ENCODE data around the gene SEPTIN7.
"Not testable (repeated sequence)": the region's sequence is repeated elsewhere in the genome, so short reads cannot be mapped to it uniquely, and the experiment has no call there.

The SEPTIN7 gene

DNA sequence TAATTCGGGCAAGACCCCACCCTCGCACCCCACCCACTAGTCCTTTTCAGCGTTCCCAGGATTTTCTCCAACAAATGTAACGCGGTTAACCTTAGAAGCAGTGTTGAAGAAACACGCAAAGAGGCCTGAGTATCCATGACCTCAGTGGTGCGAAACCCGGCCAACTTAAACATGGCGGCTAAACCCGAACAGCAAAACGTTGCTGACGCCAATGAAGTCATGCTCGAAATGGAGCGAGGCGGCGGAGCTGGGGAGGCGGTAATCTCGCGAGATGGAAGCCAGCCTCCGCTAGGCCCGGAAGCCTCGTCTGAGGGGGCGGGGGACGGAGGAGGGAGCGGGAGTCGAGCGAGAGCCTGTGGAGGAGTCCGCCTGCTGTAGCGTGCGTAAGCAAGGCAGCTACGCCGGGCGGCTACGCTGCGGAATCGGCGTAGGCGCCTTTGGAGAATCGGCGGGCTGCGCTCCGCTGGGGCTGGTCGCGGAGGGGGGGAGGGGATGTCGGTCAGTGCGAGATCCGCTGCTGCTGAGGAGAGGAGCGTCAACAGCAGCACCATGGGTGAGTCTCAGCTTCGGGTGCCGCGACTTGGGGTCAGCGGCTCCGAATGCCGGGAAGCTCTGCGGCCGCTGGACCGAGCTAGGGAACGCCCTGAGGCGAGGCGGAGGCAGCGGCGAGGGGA is at the start of gene SEPTIN7:
Gene SEPTIN7 (plus strand): TSS at position 340 of the 674 bp plus-strand sequence. CDS start 153 bp downstream, at position 493.
- DNase-seq, result peak; percentile 99

DNA sequence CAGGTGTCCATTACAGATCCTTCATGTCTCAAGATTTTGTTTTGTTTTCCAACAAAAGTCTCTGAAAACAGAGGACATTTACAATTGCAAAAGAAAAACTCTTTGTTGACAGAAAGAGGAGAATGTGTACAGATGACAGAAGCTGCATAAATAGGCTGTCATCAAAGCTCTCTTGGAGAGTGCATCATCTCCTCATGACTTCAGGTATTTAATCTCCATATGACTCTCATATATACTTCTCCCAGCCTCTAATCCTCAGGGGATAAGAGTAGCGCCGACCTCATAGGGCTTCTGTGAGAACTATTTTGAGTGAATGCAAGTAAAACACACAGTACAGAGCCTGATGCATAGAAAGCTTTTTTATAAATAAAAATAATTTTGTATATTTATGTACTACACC is 48.1 kb upstream of the SEPTIN7 start:
- DNase-seq, result no peak

DNA sequence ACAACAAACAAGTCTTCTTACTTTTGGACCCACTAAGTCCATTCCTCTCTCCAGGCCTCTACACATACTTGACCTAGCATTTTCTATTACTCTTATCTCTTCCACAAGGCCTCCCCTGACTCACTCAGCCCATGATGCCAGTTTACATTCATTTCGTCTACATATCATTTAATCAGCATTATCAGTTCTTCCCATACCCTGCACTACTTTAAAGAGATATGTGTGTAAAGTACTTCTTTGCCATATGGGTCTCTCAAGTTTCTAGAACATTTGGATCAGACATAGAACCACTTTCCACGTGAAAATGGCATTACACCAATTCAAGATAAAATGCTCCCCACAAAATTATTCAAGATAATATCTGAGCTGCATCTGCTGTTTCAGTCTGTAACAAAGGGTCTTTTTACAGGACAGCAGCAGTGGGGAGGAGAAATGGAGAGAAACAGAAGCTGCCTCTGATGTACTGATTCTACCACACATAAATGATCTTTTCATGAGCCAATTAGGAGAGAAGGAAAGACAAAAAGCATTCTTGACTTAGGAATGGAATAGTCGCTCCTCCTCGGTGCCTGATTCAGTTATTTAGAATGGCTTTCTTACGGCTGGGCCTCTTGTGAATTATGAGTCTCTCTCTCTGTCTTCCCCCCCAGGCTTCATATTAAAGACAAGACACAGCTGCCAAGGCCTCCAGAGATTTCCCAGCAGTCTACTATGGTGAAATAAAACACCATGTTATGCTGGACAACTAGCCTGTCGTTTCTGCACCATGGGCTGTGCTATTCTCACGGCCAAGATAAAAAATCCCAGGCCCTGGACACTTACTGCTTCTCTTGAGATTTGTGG is 46.9 kb upstream of the SEPTIN7 start:
- DNase-seq, result no peak

DNA sequence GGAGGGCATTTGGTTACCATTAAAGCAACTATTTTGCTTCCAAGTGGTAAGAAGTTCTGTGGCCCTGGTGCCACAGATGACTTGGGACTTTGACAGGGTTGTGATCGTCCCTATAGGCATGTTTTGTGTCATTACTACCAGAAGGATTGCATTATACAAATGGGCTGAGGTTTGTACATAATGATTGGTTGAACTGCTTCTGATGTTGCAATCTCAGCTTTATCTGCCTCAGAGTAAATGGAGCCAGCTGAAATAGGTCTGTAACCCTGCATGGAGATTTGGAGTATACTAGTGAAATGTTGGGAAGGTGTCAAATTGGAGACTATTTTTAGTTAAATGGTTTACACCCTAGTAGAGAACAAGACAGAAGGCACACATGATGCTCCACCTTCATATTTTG is 46.1 kb upstream of the SEPTIN7 start:
- DNase-seq, result no peak

DNA sequence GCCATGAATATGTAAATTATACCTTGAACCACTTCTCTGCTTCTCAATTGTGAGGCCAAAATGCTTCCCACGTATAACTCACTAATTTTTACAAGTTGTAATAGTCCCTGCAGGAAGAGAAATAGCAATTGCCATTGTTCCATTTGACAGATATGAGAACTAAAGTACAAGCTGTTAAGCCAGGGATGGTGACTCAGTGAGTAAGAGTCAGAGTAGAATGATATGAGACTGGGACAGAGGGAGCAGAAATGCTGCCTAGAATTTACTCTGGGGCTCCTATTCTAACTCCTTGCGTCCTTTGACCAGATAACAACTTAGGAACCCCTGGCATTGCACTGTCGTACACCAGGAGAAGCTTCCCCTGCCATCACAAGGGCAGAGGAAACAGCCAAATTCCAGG is 45.1 kb upstream of the SEPTIN7 start:
- no peak for DNase-seq

DNA sequence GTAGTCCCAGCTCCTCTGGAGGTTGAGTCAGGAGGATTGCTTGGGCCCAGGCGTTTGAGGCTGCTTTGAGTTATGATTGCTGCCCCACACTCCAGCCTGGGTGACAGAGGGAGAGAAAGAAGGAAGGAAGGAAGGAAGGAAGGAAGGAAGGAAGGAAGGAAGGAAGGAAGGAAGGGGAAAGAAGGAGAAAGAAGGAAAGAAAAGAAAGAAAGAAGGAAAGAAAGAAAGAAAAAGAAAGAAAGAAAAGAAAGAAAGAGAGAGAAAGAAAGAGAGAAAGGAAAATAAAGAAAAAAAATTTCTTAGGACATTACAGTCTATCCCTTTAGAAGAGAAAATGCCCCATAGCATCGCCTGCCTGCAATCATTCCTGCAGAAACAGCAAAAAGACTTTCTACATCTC is 44.4 kb upstream of the SEPTIN7 start:
- DNase-seq, result not testable (repeated sequence)

DNA sequence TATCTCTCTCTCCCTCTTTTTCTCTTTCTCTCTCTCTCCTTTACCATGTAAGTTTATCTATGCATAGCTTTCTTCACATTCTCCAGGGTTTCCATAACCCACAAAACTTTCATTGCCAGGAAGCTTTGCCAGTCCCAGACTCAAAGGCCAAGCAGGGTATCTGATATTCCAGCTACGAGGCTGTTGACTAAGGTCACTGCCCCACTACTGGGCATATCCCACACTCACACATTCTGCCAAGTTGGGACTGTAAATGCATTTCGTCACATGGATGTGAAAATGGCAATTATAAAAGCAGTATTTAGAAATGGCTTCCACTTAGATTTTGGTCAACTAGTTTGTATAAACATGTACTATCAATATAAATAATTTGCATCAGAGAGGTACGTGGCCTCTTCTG is 43.3 kb upstream of the SEPTIN7 start:
- DNase-seq, result no peak

DNA sequence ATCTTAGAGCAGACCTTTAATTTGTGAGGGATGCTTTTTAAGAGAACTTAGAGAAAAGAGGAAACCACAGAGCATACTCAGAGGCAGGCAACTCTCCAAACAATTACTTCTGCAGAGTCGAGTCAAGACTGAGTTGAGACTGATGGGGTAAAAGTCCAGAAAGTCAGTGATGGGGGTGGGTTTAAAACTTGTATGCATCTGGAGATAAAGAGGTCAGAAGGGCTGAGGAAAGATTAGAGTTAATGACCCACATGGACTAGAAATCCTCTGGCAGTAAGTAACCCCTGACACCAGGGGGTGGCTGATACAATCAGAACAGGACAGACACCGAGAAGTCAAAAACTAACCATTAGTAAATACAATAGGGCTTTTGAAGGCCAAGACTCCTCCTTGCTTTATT is 42.4 kb upstream of the SEPTIN7 start:
- DNase-seq, result no peak

DNA sequence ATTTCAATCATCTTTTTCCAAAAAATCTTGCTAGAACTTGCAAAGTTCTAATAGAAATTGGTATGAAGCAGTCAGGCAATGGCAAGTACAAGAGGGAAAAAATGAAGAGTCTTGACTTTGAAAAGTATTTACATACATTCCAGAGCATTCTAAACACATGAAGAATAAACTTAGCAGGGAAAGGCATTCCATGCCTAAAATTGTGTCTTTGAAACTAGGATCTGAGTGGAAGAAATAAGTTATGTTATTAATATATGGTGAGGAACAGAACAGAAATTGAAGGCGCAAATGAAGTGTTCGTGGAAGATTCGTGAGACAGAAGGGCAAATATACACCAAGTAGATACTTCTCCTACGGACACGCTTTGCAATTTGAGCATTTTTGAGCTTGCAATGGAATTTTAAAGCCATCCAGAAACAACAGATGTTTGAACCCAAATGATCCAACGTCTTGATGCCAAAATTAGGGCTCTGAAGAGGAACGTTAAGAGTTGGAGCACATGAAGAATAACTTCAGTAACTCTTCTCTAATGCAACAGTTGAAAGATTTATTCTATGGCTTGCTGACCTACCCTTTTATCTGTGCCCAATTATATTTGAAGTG is 40.6 kb upstream of the SEPTIN7 start:
- no peak for DNase-seq

- DNase-seq, result peak; percentile 37
Observed at GRCh38 chr7:35761871-35762677, 38.8 kb upstream of the SEPTIN7 start.

- DNase-seq, result no peak
Observed at GRCh38 chr7:35762781-35763180, 38.1 kb upstream of the SEPTIN7 start.

DNA sequence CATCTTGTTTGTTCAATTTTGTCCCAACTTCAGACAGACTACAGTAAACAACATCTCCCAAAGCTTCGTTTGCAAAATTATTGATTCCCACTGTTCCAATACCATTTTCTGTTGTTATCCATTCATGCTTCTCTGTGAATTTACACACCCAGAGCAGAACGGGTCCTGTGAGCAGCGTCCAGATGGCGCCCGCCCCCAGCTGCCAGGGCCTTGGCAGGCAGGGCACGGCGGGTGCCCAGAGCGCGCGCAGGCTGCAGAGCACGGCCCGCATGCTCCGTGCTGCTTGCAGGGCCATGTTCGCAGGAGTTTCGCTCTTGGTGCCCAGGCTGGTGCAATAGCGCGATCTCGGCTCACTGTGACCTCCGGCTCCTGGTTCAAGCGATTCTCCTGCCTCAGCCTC is 32.5 kb upstream of the SEPTIN7 start:
- DNase-seq, result no peak

GRCh38 chr7:35771776-35772175 is 29.1 kb upstream of the SEPTIN7 start:
- no peak for DNase-seq

DNA sequence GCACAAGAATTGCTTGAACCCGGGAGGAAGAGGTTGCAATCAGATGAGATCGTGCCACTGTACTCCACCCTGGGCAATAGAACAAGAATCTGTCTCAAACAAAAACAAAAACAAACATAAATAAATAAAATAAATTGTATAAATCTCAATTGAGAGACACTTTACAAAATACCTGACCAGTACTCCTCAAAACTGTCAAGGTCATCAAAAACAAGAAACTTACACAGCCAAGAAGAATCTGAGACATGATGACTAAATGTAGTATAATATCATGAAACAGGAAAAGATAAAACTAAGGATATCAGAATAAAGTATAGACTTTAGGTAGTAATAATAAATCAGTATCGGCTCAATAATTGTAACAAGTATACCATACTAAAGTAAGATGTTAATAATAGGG is 26.9 kb upstream of the SEPTIN7 start:
- no peak for DNase-seq

GRCh38 chr7:35776686-35777085 is 24.2 kb upstream of the SEPTIN7 start:
- DNase-seq, result no peak

GRCh38 chr7:35777121-35777520 is 23.7 kb upstream of the SEPTIN7 start:
- no peak for DNase-seq

DNA sequence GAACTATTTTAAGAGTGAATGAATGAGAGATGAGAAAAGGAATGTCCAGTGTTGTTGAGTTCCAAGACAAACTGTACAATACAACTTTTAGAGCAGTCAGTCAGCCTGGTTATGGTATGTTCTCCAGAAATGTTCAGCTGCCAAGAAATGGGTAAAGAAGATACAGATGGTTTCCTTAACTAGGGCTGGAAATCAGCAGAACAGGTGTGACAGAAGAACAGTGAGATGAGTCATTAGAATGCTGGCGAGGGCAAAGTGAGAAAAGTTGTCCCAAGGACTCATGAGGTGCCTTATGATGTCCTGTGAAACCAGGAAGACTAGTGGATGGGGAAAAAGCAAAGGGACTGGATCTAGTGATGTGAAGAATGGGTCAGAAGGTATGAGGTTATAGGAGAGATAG is 20.8 kb upstream of the SEPTIN7 start:
- DNase-seq, result no peak

DNA sequence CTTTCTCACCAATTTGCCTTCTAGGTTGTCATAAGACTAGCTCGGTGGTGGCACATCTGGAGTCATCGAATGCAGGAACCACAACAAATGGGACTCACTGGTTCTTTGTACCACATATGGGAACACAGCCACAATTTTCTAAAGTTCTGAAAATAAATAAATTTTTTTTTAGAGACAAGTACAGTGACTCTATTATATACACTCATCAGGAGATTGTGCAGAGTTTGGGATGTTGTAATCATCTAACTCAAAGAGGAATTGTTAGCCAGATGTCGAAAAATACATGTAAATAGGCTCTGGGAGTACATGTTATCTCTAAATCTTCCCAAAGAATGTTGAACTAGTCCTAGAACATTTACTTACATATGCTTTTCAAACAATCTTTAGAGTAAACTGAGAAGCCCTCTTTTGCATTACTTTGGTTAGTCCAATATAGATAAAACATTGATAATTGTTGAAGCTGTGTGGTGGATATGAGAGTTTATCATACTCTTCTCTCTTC is 19.6 kb upstream of the SEPTIN7 start:
- no peak for DNase-seq

GRCh38 chr7:35781767-35782515 is 18.9 kb upstream of the SEPTIN7 start:
- no peak for DNase-seq

GRCh38 chr7:35784332-35784731 is 16.5 kb upstream of the SEPTIN7 start:
- no peak for DNase-seq

- DNase-seq, result no peak
Observed at GRCh38 chr7:35785250-35785649, 15.6 kb upstream of the SEPTIN7 start.

DNA sequence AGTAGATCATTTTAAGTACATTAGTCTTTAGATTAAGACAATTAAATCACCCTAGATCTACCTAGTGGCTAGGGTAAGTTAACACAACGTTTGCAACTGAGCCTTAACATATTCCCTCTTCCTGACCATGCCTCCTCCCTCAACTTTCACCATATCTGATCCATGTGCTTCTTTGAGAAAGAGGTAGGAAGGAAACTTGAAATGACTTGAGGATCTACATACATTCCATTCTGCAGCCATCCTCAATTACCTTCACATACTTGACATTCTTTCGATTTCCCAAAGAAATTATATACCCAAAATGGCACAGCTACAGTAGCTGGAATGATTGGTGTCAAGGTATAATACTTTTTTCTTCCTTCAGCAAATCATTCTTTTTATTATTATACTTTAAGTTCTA is 12.9 kb upstream of the SEPTIN7 start:
- DNase-seq, result no peak
